Lung (tissue), 12 donors: ENCODE measurements around the gene TMC1. TPM values are rescaled to one million over a fixed set of nuclear protein-coding genes. Genes with fewer than 3 reads are reported as not detected.
"Not testable (repeated sequence)": the region's sequence is repeated elsewhere in the genome, so short reads cannot be mapped to it uniquely, and the experiment has no call there.

Source experiments
- ATAC-seq: fragments of 200-7000 bp; cut with Tn5 transposase; one replicate; pipeline ENCODE4 v1.9.1; 2020; ENCODE audit warnings: moderate number of reproducible peaks; ENCODE audit not compliant: insufficient read depth, low FRiP score
- DNase-seq, 3 donors: peaks; one replicate each; pipeline ENCODE4 v3.0.0-alpha.2; 2013 to 2017
- H3K27ac ChIP-seq, 2 donors: one replicate each; pipeline ENCODE4 v1.5.1; 2013; ENCODE audit warnings: mild to moderate bottlenecking in 2 of 2, moderate library complexity in 2 of 2, control low read depth in 1 of 2, inconsistent platforms in 1 of 2, low read depth in 1 of 2, low read length in 1 of 2
- H3K27me3 ChIP-seq, 3 donors: one replicate each; pipeline ENCODE4 v1.5.1; 2013; ENCODE audit warnings: low read length in 2 of 3; ENCODE audit not compliant: control insufficient read depth in 3 of 3, insufficient read depth in 3 of 3
- H3K36me3 ChIP-seq, 4 donors: one replicate each; pipeline ENCODE4 v1.5.1; 2013; ENCODE audit warnings: low read length in 4 of 4, mild to moderate bottlenecking in 1 of 4, moderate library complexity in 1 of 4; ENCODE audit not compliant: control insufficient read depth in 4 of 4, insufficient read depth in 4 of 4
- H3K4me1 ChIP-seq, 5 donors: one replicate each; pipeline ENCODE4 v1.5.1; 2013; ENCODE audit warnings: low read length in 5 of 5, mild to moderate bottlenecking in 2 of 5, moderate library complexity in 1 of 5; ENCODE audit not compliant: control insufficient read depth in 5 of 5, insufficient read depth in 5 of 5
- H3K4me3 ChIP-seq: one replicate; pipeline ENCODE4 v1.5.1; 2013; ENCODE audit warnings: mild to moderate bottlenecking, control low read depth, moderate library complexity
- H3K9ac ChIP-seq, 2 donors: one replicate each; pipeline ENCODE4 v1.5.1; 2013; ENCODE audit warnings: low read length in 2 of 2, control low read depth in 1 of 2; ENCODE audit not compliant: insufficient read depth in 1 of 2
- H3K9me3 ChIP-seq, 4 donors: one replicate each; pipeline ENCODE4 v1.5.1; 2013; ENCODE audit warnings: low read length in 3 of 4, mild to moderate bottlenecking in 1 of 4, moderate library complexity in 1 of 4; ENCODE audit not compliant: control insufficient read depth in 4 of 4, insufficient read depth in 3 of 4
- CTCF ChIP-seq: IDR thresholded peaks from 2 replicates; pipeline ENCODE4 v1.5.1; 2012; ENCODE audit warnings: mild to moderate bottlenecking; ENCODE audit errors: control extremely low read depth, extremely low read depth
- WGBS, 2 donors: extraction: QIAGEN DNeasy Blood & Tissue Kit; methylation state at CpG; one replicate each; pipeline ENCODE4 v1.1.7; 2013; 5-methylcytosine and 5-hydroxymethylcytosine counted together
- polyA plus RNA-seq, 2 donors: library from polyadenylated mRNA; stranded (reverse); fragments of 200-250 nt; gene quantifications; one replicate each; pipeline ENCODE4 v1.2.1, GENCODE V29; 2013
- total RNA-seq, 2 donors: library from RNA; depleted of rRNA in 1 of 2; stranded (reverse); fragments of >200 nt in 1 of 2; gene quantifications; one replicate each; pipeline ENCODE4 v1.2.1, GENCODE V29; 2014 to 2021
- donor health status: control.
- donor health status: control.
- donor health status: Bipolar disorder and iron deficiency.
- donor health status: healthy.
- donor health status: DM: yes; HTN: yes; CAD: no.

The TMC1 gene
- total and polyA plus RNA-seq, 4 donors = 0.10 to 0.82 (median 0.21) TPM; not detected in 1

- TF ChIP-seq CTCF = no peak
- no peak for ATAC-seq
- Histone ChIP-seq H3K9me3 (no peaks in the 10 kb centered on the region), H3K27me3 (no peaks in the 10 kb centered on the region), H3K4me3 (no peak overlapping the region), H3K36me3 (no peaks in the 10 kb centered on the region), H3K27ac (no peak overlapping the region), H3K9ac (no peak overlapping the region), H3K4me1 (no peaks in the 10 kb centered on the region)
- DNase-seq = no peak
- WGBS, 2 donors = 76 to 85% methylated on average over 9 of the region's 9 CpGs
These were observed 322.4 kb downstream of the TMC1 start for GRCh38 chr9:72843520-72844439.

GRCh38 chr9:72844440-72844768, 323.0 kb downstream of the TMC1 start:
- ATAC-seq = no peak
- 93 to 95% methylated on average over 1 of the region's 1 CpG for WGBS, 2 donors
- DNase-seq = no peak
- Histone ChIP-seq H3K9me3 (no peaks in the 10 kb centered on the region), H3K4me1 (no peaks in the 10 kb centered on the region), H3K9ac (no peak overlapping the region), H3K27ac (no peak overlapping the region), H3K4me3 (no peak overlapping the region), H3K36me3 (no peaks in the 10 kb centered on the region), H3K27me3 (no peaks in the 10 kb centered on the region)
- TF ChIP-seq CTCF = no peak

- H3K9me3 ChIP-seq, H3K9ac ChIP-seq, H3K4me1 ChIP-seq, H3K27me3 ChIP-seq, DNase-seq, ATAC-seq, H3K27ac ChIP-seq, H3K4me3 ChIP-seq, H3K36me3 ChIP-seq: not testable (repeated sequence)
- WGBS, 2 donors = 92 to 96% methylated on average over 3 of the region's 3 CpGs
These were observed 323.6 kb downstream of the TMC1 start for GRCh38 chr9:72845052-72845451.

GRCh38 chr9:72850209-72850608, 328.8 kb downstream of the TMC1 start:
- not testable (repeated sequence) for H3K27me3 ChIP-seq, H3K9me3 ChIP-seq, H3K4me1 ChIP-seq, H3K4me3 ChIP-seq, H3K27ac ChIP-seq, ATAC-seq, H3K9ac ChIP-seq, H3K36me3 ChIP-seq, DNase-seq
- WGBS, 2 donors = 88 to 97% methylated on average over 2 to 4 of the region's 4 CpGs
